ENCODE measurements around the gene STING1. TPM values are rescaled to one million over a fixed set of nuclear protein-coding genes. Genes with fewer than 3 reads are reported as not detected.

STING1 gene
- total RNA-seq, 1 experiment from 2014 or later = 55.8 TPM

- DNase-seq (ENCODE audit: low read depth) = no peak
Observed at GRCh38 chr5:139468421-139468931, 14.1 kb downstream of the STING1 start.

DNA sequence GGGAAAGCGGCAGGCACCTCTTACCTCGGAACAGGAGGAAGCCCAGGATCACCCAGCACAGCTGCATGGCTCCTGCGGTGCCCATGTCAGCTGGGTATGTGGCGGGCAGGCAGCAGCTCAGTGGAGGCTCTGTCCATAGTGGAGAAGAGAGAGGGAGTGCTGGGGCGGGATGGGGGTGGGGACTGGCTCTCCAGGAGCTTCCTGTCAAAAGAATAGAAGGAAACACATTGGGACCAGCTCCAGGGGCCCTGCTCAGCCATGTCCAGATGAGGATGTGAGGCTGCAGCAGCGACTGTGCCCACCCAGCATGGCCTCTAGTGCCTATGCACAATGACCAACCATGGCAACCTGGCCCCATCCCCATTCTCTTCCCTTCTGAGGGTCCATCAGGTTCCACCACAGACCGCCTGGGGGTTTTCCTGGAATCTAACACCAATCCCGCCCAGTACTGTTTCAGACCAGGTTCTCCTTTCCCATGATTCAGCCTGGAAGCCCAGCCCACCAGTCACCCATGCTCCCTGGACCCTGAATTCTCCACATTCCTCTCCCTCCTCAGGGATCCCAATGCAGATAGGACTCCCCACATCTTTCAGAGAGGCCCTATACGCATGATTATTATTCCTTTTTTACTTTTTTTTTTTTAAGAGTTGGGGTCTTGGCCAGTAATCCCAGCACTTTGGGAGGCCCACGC is 19.8 kb downstream of the STING1 start, which contains the start of gene ECSCR:
TSS of gene ECSCR (minus strand) at position 158 of the 691 bp plus-strand sequence. CDS start at position 85, 73 bp downstream.
- peak; percentile 48 for DNase-seq (ENCODE audit: low read depth)

GRCh38 chr5:139461698-139462097 is 20.9 kb downstream of the STING1 start:
- peak; percentile 89 for DNase-seq (ENCODE audit: low read depth)

- no peak for DNase-seq (ENCODE audit: low read depth)
Observed at GRCh38 chr5:139461176-139461575, 21.4 kb downstream of the STING1 start.

GRCh38 chr5:139460455-139460854 is 22.1 kb downstream of the STING1 start:
- DNase-seq (ENCODE audit: low read depth) = no peak

DNA sequence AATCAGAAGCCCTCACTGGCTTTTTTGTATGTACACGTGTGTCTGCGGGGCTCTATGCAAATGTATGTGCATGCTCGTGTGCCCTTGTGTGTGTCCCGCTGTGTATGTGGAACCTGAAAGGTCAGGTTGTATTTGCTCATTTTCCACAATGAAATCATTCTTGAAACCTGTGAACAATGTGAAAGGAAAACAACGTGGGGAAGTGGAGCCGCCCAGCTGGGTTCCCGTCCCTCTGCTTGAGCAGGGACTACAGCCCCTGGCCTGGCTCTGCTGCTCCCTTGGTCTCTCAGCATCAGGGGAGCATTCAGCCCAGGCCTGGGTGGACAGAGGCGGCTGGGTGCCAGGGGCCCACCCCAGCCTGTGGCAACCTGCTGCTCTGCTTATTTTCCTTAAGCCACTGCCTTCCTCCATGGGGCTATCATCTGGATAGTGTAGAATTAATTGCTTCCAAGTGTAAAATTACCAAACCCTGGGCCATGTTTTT is 23.1 kb downstream of the STING1 start:
- DNase-seq (ENCODE audit: low read depth) = peak; percentile 56

GRCh38 chr5:139458580-139459407 is 23.8 kb downstream of the STING1 start:
- DNase-seq (ENCODE audit: low read depth) = peak; percentile 95

DNA sequence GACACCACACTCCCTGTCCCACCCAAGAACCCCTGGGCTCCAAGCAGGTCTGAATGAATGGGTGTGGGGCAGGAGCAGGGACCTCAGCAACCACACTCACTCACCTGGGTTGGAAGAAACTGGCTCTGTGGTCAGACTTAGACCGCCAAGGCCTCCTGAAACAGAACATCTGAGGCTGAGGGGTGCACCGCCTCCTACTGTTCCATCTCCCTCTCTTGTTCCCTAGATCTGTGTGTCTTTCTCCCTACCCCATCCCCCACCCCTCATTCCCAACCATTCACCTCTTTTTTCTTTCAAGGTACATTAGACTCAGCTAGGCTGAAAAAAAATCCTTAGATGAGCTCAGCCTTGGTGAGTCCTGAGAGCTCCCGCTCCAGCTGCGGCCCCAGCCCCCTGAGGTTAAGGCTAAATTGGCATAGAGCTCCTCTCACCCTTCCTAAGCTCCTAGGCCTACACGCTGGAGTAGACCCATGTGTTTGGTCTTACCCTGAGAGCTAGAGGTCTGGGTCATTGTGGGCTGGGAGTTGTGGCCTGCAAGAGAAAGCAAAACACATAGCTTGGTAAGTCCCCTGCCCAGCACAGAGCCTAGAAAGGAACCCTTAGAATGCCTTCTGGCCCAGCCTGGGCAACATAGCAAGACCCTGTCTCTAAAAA is 24.8 kb downstream of the STING1 start:
- DNase-seq (ENCODE audit: low read depth) = no peak

GRCh38 chr5:139457241-139457640 is 25.3 kb downstream of the STING1 start:
- no peak for DNase-seq (ENCODE audit: low read depth)

GRCh38 chr5:139456776-139457175 is 25.8 kb downstream of the STING1 start:
- DNase-seq (ENCODE audit: low read depth) = no peak

DNA sequence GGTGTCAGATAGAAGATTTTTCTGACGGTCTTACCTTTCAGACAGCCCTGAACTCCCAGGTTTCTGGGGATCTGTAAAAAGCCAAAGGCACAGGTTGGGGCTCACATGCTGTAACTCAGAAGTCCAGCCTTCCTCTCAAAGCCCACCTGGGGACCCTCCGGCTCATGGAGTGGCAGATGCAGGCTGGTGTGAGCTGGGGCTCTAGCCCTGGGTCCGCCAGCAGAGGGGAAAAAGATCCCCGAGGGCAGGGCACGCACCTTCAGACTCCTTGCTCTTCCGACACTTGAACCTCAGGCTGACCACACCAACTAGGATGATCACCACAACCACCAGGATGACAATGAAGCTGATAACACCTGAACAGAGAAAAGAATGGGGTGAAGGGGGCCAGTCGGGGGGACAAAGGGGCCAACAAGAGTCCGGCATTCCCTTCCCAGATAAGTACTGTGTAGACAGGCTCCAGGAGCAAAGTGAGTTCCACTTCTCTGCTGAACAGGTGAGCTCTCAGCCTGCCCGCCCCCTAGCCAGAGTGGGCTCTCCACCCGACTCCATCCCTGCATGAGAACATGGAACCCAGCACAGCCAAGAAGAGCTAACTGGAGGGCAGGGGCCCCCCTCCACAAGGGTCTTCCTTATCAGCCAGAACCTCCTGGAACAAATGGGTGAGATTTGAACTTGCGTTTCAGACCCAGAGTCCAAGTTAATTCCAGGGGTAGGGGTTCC is 27.8 kb downstream of the STING1 start:
- DNase-seq (ENCODE audit: low read depth) = no peak

DNA sequence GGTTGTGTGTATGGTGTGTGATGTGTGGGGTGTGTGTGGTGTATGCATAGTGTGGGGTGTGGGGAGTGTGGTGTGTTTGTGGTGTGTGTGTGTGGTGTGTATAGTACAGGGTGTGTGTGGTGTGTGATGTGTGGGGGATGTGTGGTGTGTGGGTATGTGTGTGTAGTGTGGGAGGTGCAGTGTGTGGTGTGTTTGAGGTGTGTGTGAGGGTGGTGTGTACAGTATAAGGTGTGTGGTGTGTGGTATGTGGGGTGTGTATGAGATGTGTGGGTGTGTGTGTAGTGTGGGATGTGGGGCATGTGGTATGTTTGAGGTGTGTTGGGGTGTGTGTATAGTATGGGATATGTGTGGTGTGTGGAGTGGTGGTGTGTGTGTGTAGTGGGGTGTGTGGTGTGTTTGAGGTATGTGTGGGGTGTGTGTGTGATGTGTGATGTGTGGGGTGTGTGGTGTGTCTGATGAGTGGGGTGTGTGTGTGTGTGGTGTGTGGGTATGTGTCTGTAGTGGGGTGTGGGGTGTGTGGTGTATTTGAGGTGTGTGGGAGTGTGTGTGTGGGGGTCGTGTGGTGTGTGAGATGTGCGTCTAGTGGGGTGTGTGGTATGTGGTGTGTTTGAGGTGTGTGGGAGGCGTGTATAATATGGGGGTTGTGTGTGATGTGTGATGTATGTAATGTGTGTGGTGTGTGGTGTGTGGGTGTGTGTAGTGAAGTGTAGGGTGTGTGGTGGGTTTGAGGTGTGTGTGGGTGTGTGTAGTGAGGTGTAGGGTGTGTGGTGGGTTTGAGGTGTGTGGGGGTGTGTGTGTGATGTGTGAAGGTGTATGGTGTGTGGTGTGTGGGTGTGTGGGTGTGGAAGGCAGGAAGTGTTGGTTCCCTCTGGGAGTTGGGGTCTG is 28.6 kb downstream of the STING1 start:
- no peak for DNase-seq (ENCODE audit: low read depth)

- DNase-seq (ENCODE audit: low read depth) = no peak
Observed at GRCh38 chr5:139451878-139452660, 30.5 kb downstream of the STING1 start.

GRCh38 chr5:139451176-139451575 is 31.4 kb downstream of the STING1 start:
- no peak for DNase-seq (ENCODE audit: low read depth)

GRCh38 chr5:139446956-139447779 is 35.4 kb downstream of the STING1 start:
- DNase-seq (ENCODE audit: low read depth) = peak; percentile 38

DNA sequence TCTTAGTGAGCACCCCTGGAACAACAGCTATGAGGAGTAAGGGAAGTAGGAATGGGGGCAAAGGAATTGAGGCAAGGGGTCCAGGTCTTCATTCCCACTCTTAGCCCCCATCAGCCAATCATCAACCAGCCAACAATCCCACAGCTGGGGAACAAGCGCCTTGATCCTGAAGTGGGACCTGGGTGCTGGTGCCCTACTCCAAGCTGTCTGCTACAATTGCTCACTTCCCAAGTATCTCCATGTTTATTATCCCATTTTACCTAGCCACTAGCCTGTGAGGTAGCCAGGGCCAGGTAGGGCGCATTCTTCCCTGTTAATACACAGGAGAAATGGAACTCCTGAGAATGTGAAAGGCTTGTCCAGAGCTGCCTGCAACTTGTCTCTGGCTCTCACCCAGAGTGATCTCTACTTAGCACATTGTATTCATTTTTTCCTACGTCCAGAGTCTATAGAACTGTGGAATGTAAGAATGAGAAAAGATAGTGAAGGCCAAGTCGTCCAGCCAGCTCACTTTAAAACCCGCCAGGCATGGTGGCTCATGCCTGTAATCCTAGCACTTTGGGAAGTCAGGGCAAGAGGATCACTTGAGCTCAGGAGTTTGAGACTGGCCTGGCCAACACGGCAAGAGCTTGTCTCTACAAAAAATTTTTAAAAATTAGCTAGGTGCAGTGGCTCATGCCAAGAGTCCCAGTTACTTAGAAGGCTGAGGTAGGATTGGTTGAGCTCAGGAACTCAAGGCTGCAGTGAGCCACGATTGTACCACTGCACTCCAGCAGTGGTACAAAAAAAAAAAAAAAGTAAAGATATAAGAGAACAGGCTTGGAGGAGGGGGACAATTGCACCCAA is 37.0 kb downstream of the STING1 start:
- no peak for DNase-seq (ENCODE audit: low read depth)

DNA sequence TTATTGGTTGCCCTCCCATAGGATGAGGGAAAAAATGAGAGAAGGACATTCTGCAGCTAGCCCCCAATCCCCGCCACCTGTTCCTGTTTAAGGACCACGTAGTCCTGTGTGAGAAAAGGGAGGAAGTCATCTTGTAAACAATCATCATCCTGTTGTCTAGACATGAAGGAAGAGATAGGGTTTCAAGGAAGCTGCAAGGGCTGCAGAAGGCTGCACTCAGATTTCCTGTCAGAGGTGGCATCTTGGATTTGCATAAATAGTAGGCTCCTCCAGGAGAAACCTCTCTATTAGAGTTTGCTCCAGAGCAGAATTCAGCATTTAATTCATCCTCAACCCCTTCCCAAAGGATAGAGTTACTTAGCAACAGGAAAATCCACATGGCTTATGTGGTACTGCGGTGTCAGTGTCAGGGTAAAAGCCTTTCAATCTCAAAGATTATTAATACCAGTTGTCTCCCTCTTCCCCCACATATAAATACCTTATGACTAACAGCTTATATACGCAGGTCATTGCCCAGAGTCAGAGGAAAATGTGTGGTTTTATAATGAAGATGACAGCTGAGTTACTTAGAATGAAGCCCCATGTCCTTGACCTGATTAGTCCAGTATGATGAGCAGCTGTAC is 38.6 kb downstream of the STING1 start:
- peak; percentile 88 for DNase-seq (ENCODE audit: low read depth)
